ENCODE measurements around the gene CORO2B.
A peak's percentile ranks its signal among the peaks of the same experiment; 100 is the strongest.

The CORO2B gene

GRCh38 chr15:68574629-68575028 lies 4.2 kb upstream of the CORO2B start:
- DNase-seq = no peak

GRCh38 chr15:68576235-68576892 lies 2.4 kb upstream of the CORO2B start:
- no peak for DNase-seq

- DNase-seq = peak; percentile 21
These were observed 416 bp upstream of the CORO2B start for GRCh38 chr15:68578175-68578979.

- DNase-seq = no peak
These were observed 1.5 kb downstream of the CORO2B start for GRCh38 chr15:68580026-68580882.

- DNase-seq = no peak
These were observed 2.0 kb downstream of the CORO2B start for GRCh38 chr15:68580883-68581155.

GRCh38 chr15:68581725-68582124 lies 2.9 kb downstream of the CORO2B start:
- DNase-seq = no peak

- no peak for DNase-seq
These were observed 3.4 kb downstream of the CORO2B start for GRCh38 chr15:68582236-68582635.

GRCh38 chr15:68582864-68583263 lies 4.1 kb downstream of the CORO2B start:
- no peak for DNase-seq

- no peak for DNase-seq
These were observed 4.5 kb downstream of the CORO2B start for GRCh38 chr15:68583321-68583720.

- DNase-seq = no peak
These were observed 5.4 kb downstream of the CORO2B start for GRCh38 chr15:68583936-68584755.

- DNase-seq = no peak
These were observed 6.2 kb downstream of the CORO2B start for GRCh38 chr15:68584756-68585573.

GRCh38 chr15:68585574-68586273 lies 6.9 kb downstream of the CORO2B start:
- no peak for DNase-seq

GRCh38 chr15:68586274-68586961 lies 7.6 kb downstream of the CORO2B start:
- no peak for DNase-seq

- no peak for DNase-seq
These were observed 9.1 kb downstream of the CORO2B start for GRCh38 chr15:68587769-68588385.

- no peak for DNase-seq
These were observed 10.3 kb downstream of the CORO2B start for GRCh38 chr15:68589053-68589452.

- no peak for DNase-seq
These were observed 11.3 kb downstream of the CORO2B start for GRCh38 chr15:68589783-68590710.

- no peak for DNase-seq
These were observed 12.1 kb downstream of the CORO2B start for GRCh38 chr15:68590721-68591389.

- DNase-seq = no peak
These were observed 13.3 kb downstream of the CORO2B start for GRCh38 chr15:68592054-68592453.

All from GDM1 (cell line).